Left ventricle myocardium inferior (tissue), 1 donor: ENCODE data around the gene PCID2. TPM values are rescaled to one million over a fixed set of nuclear protein-coding genes. Genes with fewer than 3 reads are reported as not detected.

ENCODE experiments used
- DNase-seq: peaks from one replicate; pipeline ENCODE4 v3.0.0-alpha.2; 2020
- H3K27ac ChIP-seq: fragments of 200-600 bp; replicated peaks from 2 replicates; pipeline ENCODE4 v1.8.0; 2021
- H3K27me3 ChIP-seq: fragments of 200-600 bp; 2 replicates; pipeline ENCODE4 v1.8.0; 2021; ENCODE audit warnings: low read depth
- H3K36me3 ChIP-seq: fragments of 200-600 bp; 2 replicates; pipeline ENCODE4 v1.8.0; 2021
- H3K4me1 ChIP-seq: fragments of 200-600 bp; 2 replicates; pipeline ENCODE4 v1.8.0; 2021
- H3K4me3 ChIP-seq: fragments of 200-600 bp; 2 replicates; pipeline ENCODE4 v1.8.0; 2021; ENCODE audit warnings: mild to moderate bottlenecking, moderate library complexity
- H3K9me3 ChIP-seq: fragments of 200-600 bp; replicated peaks from 2 replicates; pipeline ENCODE4 v1.8.0; 2021
- intact Hi-C: fragments of 100-400 bp; cut with micrococcal nuclease; formaldehyde crosslinking; loops from one replicate; pipeline ENCODE4 v1.11.0; 2022
- total RNA-seq: library from RNA; stranded (reverse); fragmentation: NEBNext Ultra II Directional; extraction: Animal tissue kit (Norgen Biotek cat#: 25700); gene quantifications from one replicate; pipeline ENCODE4 v1.2.1, GENCODE V29; 2021
- TF ChIP-seq, protein P1 (sequence below): fragments of 200-600 bp; IDR thresholded peaks from 2 replicates; pipeline ENCODE4 v1.8.0; 2021; ENCODE audit warnings: antibody characterized with exemption, mild to moderate bottlenecking, borderline replicate concordance
- donor health status: DM: no; HTN: yes; CAD: no; lungs with severe emphysema.

The PCID2 gene
- total RNA-seq, 1 donor from 2014 or later: 54.5 TPM

DNA sequence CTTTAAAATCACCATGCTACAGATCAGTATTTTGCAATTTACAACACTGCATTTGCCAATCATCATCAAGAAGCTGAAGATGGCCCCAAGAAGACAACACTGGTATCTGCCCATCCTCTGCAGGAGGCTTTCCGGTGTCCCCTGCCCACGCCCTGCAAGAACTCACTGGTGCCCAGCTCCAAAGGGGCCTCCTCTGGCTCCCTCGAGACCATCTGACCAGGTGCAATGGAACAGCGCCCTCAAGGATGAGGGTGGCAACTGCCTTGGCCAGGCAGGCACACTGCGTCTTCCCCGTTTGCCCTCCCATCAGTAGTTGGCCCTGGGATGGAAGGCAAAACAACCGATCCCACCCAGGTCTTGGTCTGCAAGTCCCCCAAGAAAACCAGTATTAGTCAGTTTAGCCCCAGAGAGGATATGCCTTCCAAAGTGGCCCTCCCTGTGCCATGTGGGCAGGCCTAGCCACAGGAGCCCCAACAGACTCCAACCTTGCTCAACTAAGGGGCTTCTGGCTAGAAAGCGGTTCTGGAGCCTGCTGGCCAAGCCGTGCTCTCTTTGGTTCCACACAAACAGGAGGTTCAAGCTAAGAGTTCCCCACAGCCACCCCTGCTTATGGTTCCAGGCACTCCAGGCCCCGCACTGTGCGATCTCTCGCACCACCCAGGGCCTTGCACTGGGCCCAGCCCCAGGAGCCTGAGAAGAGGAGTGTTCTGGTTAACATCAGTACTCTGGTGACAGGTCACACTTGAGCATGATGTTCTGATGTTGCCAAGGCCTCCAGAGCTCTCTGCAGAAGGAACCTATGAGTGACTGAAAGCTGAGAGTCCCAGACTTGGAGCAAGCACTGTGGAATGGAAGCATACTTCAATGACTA is 4.7 kb downstream of the PCID2 start:
- Histone ChIP-seq H3K27ac (peak overlapping the region; percentile 93), H3K9me3 (no peaks in the 10 kb centered on the region), H3K36me3 (peaks cover 16% of the 10 kb centered on the region), H3K4me3 (peak overlapping the region; percentile 26), H3K4me1 (peaks cover 94% of the 10 kb centered on the region), H3K27me3 (no peaks in the 10 kb centered on the region)
- intact Hi-C loops: no loop called here
- TF ChIP-seq, protein P1, sequence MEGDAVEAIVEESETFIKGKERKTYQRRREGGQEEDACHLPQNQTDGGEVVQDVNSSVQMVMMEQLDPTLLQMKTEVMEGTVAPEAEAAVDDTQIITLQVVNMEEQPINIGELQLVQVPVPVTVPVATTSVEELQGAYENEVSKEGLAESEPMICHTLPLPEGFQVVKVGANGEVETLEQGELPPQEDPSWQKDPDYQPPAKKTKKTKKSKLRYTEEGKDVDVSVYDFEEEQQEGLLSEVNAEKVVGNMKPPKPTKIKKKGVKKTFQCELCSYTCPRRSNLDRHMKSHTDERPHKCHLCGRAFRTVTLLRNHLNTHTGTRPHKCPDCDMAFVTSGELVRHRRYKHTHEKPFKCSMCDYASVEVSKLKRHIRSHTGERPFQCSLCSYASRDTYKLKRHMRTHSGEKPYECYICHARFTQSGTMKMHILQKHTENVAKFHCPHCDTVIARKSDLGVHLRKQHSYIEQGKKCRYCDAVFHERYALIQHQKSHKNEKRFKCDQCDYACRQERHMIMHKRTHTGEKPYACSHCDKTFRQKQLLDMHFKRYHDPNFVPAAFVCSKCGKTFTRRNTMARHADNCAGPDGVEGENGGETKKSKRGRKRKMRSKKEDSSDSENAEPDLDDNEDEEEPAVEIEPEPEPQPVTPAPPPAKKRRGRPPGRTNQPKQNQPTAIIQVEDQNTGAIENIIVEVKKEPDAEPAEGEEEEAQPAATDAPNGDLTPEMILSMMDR: no peak
- DNase-seq: peak; percentile 64

DNA sequence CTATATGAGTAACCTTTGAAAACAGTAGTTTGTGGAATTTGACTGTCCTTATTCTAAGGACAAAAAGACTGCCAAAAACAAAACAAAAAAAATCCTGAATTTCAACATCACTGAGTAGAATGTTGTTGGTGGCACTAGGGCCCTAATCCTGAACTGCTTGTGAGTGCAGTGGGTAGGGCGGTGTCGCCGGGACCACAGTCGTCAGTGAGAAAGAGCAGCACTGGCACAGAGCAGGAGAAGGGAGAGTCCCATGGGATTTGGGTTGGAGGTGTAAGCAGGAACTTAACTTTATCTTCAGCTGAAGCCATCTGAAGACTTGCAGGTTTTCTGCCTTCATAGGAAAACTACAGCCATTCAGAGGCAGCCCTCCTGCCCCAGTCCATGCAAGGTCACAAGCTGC is 5.6 kb downstream of the PCID2 start:
- Histone ChIP-seq H3K4me1 (peaks cover 90% of the 10 kb centered on the region), H3K27me3 (no peaks in the 10 kb centered on the region), H3K27ac (peak overlapping the region; percentile 93), H3K36me3 (peaks cover 24% of the 10 kb centered on the region), H3K9me3 (no peaks in the 10 kb centered on the region), H3K4me3 (peak overlapping the region; percentile 26)
- intact Hi-C loops: no loop called here
- TF ChIP-seq, protein P1: no peak
- no peak for DNase-seq

DNA sequence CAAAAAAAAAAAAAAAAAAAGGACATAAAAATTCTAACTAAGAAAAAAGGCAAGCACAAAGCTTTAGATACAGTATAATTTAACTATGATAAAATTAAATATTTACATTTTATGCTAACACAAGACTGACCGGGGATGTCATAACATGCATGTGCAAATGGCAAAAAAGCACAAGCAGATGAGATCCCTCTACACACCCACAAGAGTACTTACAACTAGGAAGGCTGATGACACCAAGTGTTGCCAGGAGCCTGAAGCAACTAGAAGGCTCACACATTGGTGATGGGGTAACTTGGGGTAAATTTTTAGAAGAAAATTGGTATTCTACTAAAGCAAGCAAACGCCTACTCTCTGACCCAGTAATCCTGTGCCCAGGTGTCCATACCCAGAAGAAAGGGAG is 6.7 kb downstream of the PCID2 start:
- Histone ChIP-seq H3K27me3 (no peaks in the 10 kb centered on the region), H3K9me3 (no peaks in the 10 kb centered on the region), H3K4me3 (no peak overlapping the region), H3K27ac (no peak overlapping the region), H3K4me1 (peaks cover 90% of the 10 kb centered on the region), H3K36me3 (peaks cover 35% of the 10 kb centered on the region)
- TF ChIP-seq, protein P1: no peak
- intact Hi-C loops: no loop called here
- no peak for DNase-seq

DNA sequence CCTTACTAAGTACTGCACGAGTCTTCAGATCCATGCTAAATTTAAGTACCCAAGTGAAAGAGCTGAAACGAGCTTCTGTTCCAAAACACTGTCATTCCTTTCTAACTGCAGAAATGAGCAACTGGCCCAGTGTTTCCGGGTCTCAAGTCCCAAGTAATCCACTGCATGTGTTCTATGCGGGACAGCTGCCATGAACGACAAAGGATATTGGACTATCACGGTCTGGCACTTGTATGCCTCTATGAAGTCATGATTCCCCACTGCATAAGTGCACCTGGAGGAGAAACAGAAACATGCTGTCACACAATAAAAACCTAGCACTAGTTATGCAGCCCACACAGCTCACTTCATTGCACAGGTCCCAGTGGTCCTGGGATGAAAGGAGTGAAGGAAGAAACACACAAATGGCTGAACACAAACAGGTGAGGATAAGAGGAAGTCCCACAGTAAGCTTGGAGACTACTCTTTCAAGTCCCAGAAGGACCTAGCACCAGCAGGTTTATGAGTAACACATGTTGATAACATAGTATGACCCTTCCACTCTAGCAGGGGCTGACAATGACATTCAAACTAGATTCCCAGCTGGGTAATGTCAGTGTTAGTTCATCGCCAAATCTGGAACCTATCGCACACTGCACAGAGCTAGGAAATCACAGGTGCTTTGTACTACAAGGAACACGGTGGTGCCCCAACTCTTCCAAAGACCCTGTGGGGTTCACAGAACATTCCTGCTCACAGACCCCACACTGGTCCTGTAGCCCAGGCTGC is 11.3 kb downstream of the PCID2 start:
- Histone ChIP-seq H3K36me3 (peaks cover 80% of the 10 kb centered on the region), H3K27ac (peak overlapping the region; percentile 46), H3K9me3 (no peaks in the 10 kb centered on the region), H3K4me1 (peaks cover 53% of the 10 kb centered on the region), H3K4me3 (no peak overlapping the region), H3K27me3 (no peaks in the 10 kb centered on the region)
- TF ChIP-seq, protein P1: no peak
- intact Hi-C loops: no loop called here
- DNase-seq: no peak

DNA sequence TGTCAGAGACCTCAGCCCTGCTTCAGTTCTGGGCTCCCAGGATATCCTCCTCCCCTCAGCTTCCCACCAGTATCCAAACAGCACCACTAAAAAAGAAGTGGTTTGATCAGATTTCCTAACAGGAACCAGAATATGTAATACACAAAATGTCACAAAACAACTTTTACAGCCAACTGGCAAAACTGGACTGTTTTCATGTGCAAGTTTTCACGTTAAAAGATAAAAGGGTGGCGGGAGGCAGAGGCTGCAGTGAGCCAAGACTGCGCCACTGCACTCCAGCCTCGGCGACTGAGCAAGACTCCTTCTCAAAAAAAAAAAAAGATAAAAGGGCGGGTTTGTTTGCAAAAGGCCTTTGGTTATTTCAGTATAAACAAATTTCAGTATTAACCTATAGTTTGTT is 13.1 kb downstream of the PCID2 start:
- Histone ChIP-seq H3K4me3 (no peak overlapping the region), H3K27ac (no peak overlapping the region), H3K9me3 (no peaks in the 10 kb centered on the region), H3K36me3 (peaks cover 97% of the 10 kb centered on the region), H3K27me3 (no peaks in the 10 kb centered on the region), H3K4me1 (peaks cover 41% of the 10 kb centered on the region)
- DNase-seq: no peak
- intact Hi-C loops: no loop called here
- TF ChIP-seq, protein P1: no peak
